HepG2 (cell line): ENCODE measurements around the gene SLC9A8. TPM values are rescaled to one million over a fixed set of nuclear protein-coding genes. Genes with fewer than 3 reads are reported as not detected.
A peak's percentile ranks its signal among the peaks of the same experiment; 100 is the strongest.

Source experiments
- ARID3A ChIP-seq: IDR thresholded peaks from 2 replicates; pipeline ENCODE4 v1.6.1; 2012; ENCODE audit warnings: low read depth, low read length, improper control_type of control experiment
- ARNTL ChIP-seq: sonication (generic); formaldehyde crosslinking; IDR thresholded peaks from 2 replicates; pipeline ENCODE4 v1.4.0; 2020; ENCODE audit warnings: mild to moderate bottlenecking, missing genetic modification reagents
- EHMT2 ChIP-seq: fragments of 200-600 bp; sonication (generic); IDR thresholded peaks from 2 replicates; pipeline ENCODE4 v1.7.0; 2017; ENCODE audit warnings: antibody characterized with exemption, low read depth, low read length, borderline replicate concordance
- ELK4 ChIP-seq: sonication (generic); formaldehyde crosslinking; IDR thresholded peaks from 2 replicates; pipeline ENCODE4 v1.9.0; 2021; ENCODE audit warnings: missing genetic modification reagents, borderline replicate concordance
- GTF2F1 ChIP-seq: fragments of 150-350 bp; IDR thresholded peaks from 2 replicates; pipeline ENCODE4 v1.6.1; 2014; ENCODE audit warnings: low read length
- KMT2A ChIP-seq: sonication (generic); formaldehyde crosslinking; IDR thresholded peaks from 2 replicates; pipeline ENCODE4 v1.4.0; 2020; ENCODE audit warnings: missing genetic modification reagents
- PHB2 ChIP-seq: fragments of 450-650 bp; IDR thresholded peaks from 2 replicates; pipeline ENCODE4 v1.6.1; 2018; ENCODE audit not compliant: partially characterized antibody
- PRMT3 ChIP-seq: sonication (generic); formaldehyde crosslinking; IDR thresholded peaks from 2 replicates; pipeline ENCODE4 v1.8.1; 2022; ENCODE audit warnings: low read depth, mild to moderate bottlenecking, moderate library complexity, missing genetic modification reagents, borderline replicate concordance
- TBL1XR1 ChIP-seq: fragments of 150-350 bp; IDR thresholded peaks from 2 replicates; pipeline ENCODE4 v1.6.1; 2014; ENCODE audit warnings: borderline replicate concordance, low read length; ENCODE audit not compliant: partially characterized antibody
- ZNF282 ChIP-seq: fragments of 450-650 bp; IDR thresholded peaks from 2 replicates; pipeline ENCODE4 v1.6.1; 2018; ENCODE audit not compliant: partially characterized antibody
- ZNF354B ChIP-seq: sonication (generic); formaldehyde crosslinking; IDR thresholded peaks from 2 replicates; pipeline ENCODE4 v1.8.0; 2022; ENCODE audit warnings: mild to moderate bottlenecking, missing genetic modification reagents
- ZNF468 ChIP-seq: sonication (generic); formaldehyde crosslinking; IDR thresholded peaks from 2 replicates; pipeline ENCODE4 v1.8.0; 2022; ENCODE audit warnings: mild to moderate bottlenecking, moderate library complexity, missing genetic modification reagents
- ZNF569 ChIP-seq: sonication (generic); formaldehyde crosslinking; IDR thresholded peaks from 2 replicates; pipeline ENCODE4 v1.5.0; 2020; ENCODE audit warnings: mild to moderate bottlenecking, missing genetic modification reagents, moderate library complexity, borderline replicate concordance
- ZNF780A ChIP-seq: sonication (generic); formaldehyde crosslinking; IDR thresholded peaks from 2 replicates; pipeline ENCODE4 v1.8.0; 2022; ENCODE audit warnings: mild to moderate bottlenecking, missing genetic modification reagents, moderate library complexity
- polyA plus RNA-seq, 8 experiments: library from polyadenylated mRNA; depleted of rRNA in 3 of 8; stranded (reverse) in 7 of 8; unstranded in 1 of 8; fragments of >200 nt; fragmentation: Illumina TruSeq in 4 of 8; extraction: Trizol in 4 of 8; gene quantifications; 2 replicates each; pipeline versions ENCODE4 v1.2.1 to v1.2.3, GENCODE V29; 2011 to 2016; ENCODE audit warnings: low read depth in 4 of 8, missing spikeins in 1 of 8, mixed read lengths in 1 of 8; ENCODE audit not compliant: insufficient read depth in 1 of 8
- total RNA-seq, 5 experiments: library from RNA; depleted of rRNA; stranded (reverse); fragments of >200 nt; fragmentation: Illumina TruSeq; extraction: Trizol; gene quantifications; 2 replicates each; pipeline ENCODE4 v1.2.3, GENCODE V29; 2016; ENCODE audit warnings: low read depth in 1 of 5
- TF ChIP-seq, protein P1 (sequence below): sonication (generic); formaldehyde crosslinking; IDR thresholded peaks from 2 replicates; pipeline ENCODE4 v1.4.0; 2020; ENCODE audit warnings: missing genetic modification reagents

The SLC9A8 gene
- total and polyA plus RNA-seq, 2 of the 13 experiments (the other 11 are each of a cell fraction or from before 2014, with no cell fraction given) = 4.1 to 7.4 TPM

- no peak for TF ChIP-seq ARID3A
- TF ChIP-seq ELK4 (CRISPR knock-in tag) = no peak; the same call in 1 of the 2 replicates
- TF ChIP-seq ZNF468 (CRISPR knock-in tag) = no peak
- peak; percentile 11; the same call in 1 of the 2 replicates for TF ChIP-seq EHMT2
- TF ChIP-seq GTF2F1 = no peak
- TF ChIP-seq PHB2 = no peak
- TF ChIP-seq ARNTL (CRISPR knock-in tag) = peak; percentile 86
- no peak for TF ChIP-seq ZNF282
- no peak for TF ChIP-seq TBL1XR1
- TF ChIP-seq PRMT3 (CRISPR knock-in tag) = no peak; the same call in 1 of the 2 replicates
- no peak for TF ChIP-seq ZNF569 (CRISPR knock-in tag)
- TF ChIP-seq, protein P1, sequence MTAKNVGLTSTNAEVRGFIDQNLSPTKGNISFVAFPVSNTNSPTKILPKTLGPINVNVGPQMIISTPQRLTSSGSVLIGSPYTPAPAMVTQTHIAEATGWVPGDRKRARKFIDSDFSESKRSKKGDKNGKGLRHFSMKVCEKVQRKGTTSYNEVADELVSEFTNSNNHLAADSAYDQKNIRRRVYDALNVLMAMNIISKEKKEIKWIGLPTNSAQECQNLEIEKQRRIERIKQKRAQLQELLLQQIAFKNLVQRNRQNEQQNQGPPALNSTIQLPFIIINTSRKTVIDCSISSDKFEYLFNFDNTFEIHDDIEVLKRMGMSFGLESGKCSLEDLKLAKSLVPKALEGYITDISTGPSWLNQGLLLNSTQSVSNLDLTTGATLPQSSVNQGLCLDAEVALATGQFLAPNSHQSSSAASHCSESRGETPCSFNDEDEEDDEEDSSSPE (CRISPR knock-in tag) = peak; percentile 91
- peak; percentile 50; the same call in 1 of the 2 replicates for TF ChIP-seq KMT2A (CRISPR knock-in tag)
- TF ChIP-seq ZNF354B (CRISPR knock-in tag) = no peak
- no peak; the same call in 1 of the 2 replicates for TF ChIP-seq ZNF780A (CRISPR knock-in tag)
Measured at GRCh38 chr20:49812507-49813304, at the start of gene SLC9A8 (continued).
